ENCODE measurements around the gene OR5K2. TPM values are rescaled to one million over a fixed set of nuclear protein-coding genes. Genes with fewer than 3 reads are reported as not detected.

OR5K2 gene
- total RNA-seq, 1 donor from 2014 or later = not detected

DNA sequence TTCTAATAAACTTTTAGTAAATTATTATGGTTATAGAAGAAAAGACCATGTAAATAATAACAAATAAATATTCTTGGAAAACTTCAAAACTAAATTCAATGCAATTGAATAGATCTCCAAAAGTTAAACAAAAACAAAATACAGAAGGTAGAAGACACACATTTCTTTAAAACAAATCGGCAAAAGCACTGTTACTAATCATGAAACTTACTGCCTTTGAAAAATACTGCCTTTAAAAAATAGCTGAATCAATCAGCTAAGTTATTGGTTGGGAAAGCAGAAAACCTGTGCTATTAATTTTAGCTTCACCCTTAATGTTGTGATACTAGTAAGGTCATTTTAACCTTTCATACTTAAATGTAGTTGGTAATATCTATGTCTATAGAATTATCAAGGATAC is 37.3 kb downstream of the OR5K2 start:
- Histone ChIP-seq H3K27ac (no peak overlapping the region), H3F3A (ENCODE audit: low read depth) (no peaks in the 10 kb centered on the region), H3K79me2 (ENCODE audit: low read depth) (no peaks in the 10 kb centered on the region), H3K9me3 (ENCODE audit: low read depth) (no peaks in the 10 kb centered on the region), H3K27me3 (peaks cover 17% of the 10 kb centered on the region), H2AFZ (replicated peaks) (no peak overlapping the region), H3K4me3 (no peak overlapping the region), H3K9ac (no peak overlapping the region), H4K20me1 (ENCODE audit: low read depth) (no peaks in the 10 kb centered on the region), H3K4me1 (no peaks in the 10 kb centered on the region), H3K4me2 (no peak overlapping the region), H3K36me3 (no peaks in the 10 kb centered on the region)
- Mint-ChIP-seq H3K9me3 (no peaks in the 10 kb centered on the region), H3K27me3 (ENCODE audit: insufficient read depth, low read depth) (peaks cover 4% of the 10 kb centered on the region), H3K4me1 (no peaks in the 10 kb centered on the region), H3K4me3 (no peak overlapping the region), H3K36me3 (no peaks in the 10 kb centered on the region), H3K27ac (no peak overlapping the region)
- TF ChIP-seq EZH2 (IDR thresholded peaks at IDR 0.05) = no peak
- DNase-seq (ENCODE audit: low spot score) = no peak

DNA sequence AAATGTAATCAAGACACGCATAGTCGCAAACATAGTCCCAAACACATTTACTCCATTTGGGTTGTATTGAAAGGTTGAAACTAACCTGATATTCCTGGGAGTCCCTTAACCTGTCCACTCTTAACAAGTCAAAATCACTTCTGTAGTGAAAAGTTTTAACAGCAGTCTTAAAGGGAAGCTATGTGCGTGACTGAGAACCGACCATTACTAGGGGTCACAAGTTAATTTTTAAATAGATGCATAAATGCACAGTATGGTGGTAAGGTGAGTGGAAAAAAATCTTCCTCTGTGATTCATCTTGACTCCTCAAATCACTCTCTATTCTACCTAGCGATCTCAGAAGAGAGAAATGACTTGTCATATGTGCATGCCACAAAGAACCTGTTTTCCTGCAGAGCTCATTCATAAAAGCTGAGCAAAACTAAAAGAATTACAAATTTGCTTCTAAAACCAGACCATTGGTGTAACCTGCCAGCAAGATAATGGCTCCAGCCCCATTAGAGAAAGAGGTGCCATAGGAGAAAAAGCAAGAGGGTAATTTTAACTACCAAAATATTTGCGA is 39.1 kb downstream of the OR5K2 start:
- no peak overlapping the region for H3K27ac ChIP-seq
- no peak overlapping the region for H3K4me3 Mint-ChIP-seq
- no peaks in the 10 kb centered on the region for H3K36me3 Mint-ChIP-seq
- H3K9ac ChIP-seq = no peak overlapping the region
- TF ChIP-seq EZH2phosphoT487 (IDR thresholded peaks at IDR 0.05) (no peak), EZH2 (IDR thresholded peaks at IDR 0.05) (no peak)
- TF ChIP-seq, protein P1, sequence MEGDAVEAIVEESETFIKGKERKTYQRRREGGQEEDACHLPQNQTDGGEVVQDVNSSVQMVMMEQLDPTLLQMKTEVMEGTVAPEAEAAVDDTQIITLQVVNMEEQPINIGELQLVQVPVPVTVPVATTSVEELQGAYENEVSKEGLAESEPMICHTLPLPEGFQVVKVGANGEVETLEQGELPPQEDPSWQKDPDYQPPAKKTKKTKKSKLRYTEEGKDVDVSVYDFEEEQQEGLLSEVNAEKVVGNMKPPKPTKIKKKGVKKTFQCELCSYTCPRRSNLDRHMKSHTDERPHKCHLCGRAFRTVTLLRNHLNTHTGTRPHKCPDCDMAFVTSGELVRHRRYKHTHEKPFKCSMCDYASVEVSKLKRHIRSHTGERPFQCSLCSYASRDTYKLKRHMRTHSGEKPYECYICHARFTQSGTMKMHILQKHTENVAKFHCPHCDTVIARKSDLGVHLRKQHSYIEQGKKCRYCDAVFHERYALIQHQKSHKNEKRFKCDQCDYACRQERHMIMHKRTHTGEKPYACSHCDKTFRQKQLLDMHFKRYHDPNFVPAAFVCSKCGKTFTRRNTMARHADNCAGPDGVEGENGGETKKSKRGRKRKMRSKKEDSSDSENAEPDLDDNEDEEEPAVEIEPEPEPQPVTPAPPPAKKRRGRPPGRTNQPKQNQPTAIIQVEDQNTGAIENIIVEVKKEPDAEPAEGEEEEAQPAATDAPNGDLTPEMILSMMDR (IDR thresholded peaks at IDR 0.05) = no peak
- DNase-seq (ENCODE audit: low spot score) = no peak
- H3F3A ChIP-seq (ENCODE audit: low read depth) = no peaks in the 10 kb centered on the region
- H3K36me3 ChIP-seq = no peaks in the 10 kb centered on the region
- H3K9me3 Mint-ChIP-seq = no peaks in the 10 kb centered on the region
- no peaks in the 10 kb centered on the region for H3K27me3 ChIP-seq
- no peaks in the 10 kb centered on the region for H4K20me1 ChIP-seq (ENCODE audit: low read depth)
- no peaks in the 10 kb centered on the region for H3K4me1 Mint-ChIP-seq
- no peak overlapping the region for H3K27ac Mint-ChIP-seq
- H2AFZ ChIP-seq (replicated peaks) = no peak overlapping the region
- no peak overlapping the region for H3K4me3 ChIP-seq
- no peak overlapping the region for H3K4me2 ChIP-seq
- no peaks in the 10 kb centered on the region for H3K4me1 ChIP-seq
- no peaks in the 10 kb centered on the region for H3K9me3 ChIP-seq (ENCODE audit: low read depth)
- H3K27me3 Mint-ChIP-seq (ENCODE audit: insufficient read depth, low read depth) = peaks cover 4% of the 10 kb centered on the region
- no peaks in the 10 kb centered on the region for H3K79me2 ChIP-seq (ENCODE audit: low read depth)

GRCh38 chr3:98540346-98540745 is 42.9 kb downstream of the OR5K2 start:
- no peaks in the 10 kb centered on the region for H3K79me2 ChIP-seq (ENCODE audit: low read depth)
- Mint-ChIP-seq H3K27ac (no peak overlapping the region), H3K4me1 (no peaks in the 10 kb centered on the region), H3K27me3 (ENCODE audit: insufficient read depth, low read depth) (no peaks in the 10 kb centered on the region), H3K9me3 (no peaks in the 10 kb centered on the region), H3K4me3 (no peak overlapping the region), H3K36me3 (no peaks in the 10 kb centered on the region)
- TF ChIP-seq EZH2 (IDR thresholded peaks at IDR 0.05) = no peak
- no peak for TF ChIP-seq EZH2phosphoT487 (IDR thresholded peaks at IDR 0.05)
- TF ChIP-seq, protein P1 (IDR thresholded peaks at IDR 0.05) = no peak
- no peaks in the 10 kb centered on the region for H3K4me1 ChIP-seq
- no peaks in the 10 kb centered on the region for H3K27me3 ChIP-seq
- H3K9me3 ChIP-seq (ENCODE audit: low read depth) = no peaks in the 10 kb centered on the region
- H3K36me3 ChIP-seq = no peaks in the 10 kb centered on the region
- no peak overlapping the region for H3K27ac ChIP-seq
- no peak overlapping the region for H3K9ac ChIP-seq
- no peaks in the 10 kb centered on the region for H4K20me1 ChIP-seq (ENCODE audit: low read depth)
- H3K4me2 ChIP-seq = no peak overlapping the region
- H3F3A ChIP-seq (ENCODE audit: low read depth) = no peaks in the 10 kb centered on the region
- H2AFZ ChIP-seq (replicated peaks) = no peak overlapping the region
- no peak overlapping the region for H3K4me3 ChIP-seq
- DNase-seq (ENCODE audit: low spot score) = no peak

DNA sequence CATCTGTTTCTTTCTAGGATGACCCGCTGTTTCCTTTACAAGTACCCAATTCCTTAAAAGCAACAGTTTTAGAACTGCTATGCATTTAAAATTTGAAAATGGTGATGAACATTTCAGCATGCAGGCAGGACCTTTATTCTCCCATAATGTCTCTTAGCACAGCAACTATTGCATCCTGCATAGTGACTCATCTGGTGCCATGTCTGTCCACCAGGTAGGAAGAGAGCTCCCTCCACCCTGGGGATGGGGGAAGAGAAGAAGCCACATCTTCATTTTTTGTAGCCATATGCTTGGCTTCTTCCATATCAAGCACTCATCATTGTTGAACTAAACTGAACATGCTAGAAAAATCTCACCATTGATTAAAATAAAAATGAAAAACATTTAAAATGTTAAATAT is 44.2 kb downstream of the OR5K2 start:
- H3K36me3 Mint-ChIP-seq = no peaks in the 10 kb centered on the region
- H2AFZ ChIP-seq (replicated peaks) = no peak overlapping the region
- H3K4me3 ChIP-seq = no peak overlapping the region
- no peak overlapping the region for H3K4me2 ChIP-seq
- DNase-seq (ENCODE audit: low spot score) = no peak
- no peaks in the 10 kb centered on the region for H3K4me1 ChIP-seq
- no peak overlapping the region for H3K4me3 Mint-ChIP-seq
- no peaks in the 10 kb centered on the region for H3F3A ChIP-seq (ENCODE audit: low read depth)
- H3K27me3 Mint-ChIP-seq (ENCODE audit: insufficient read depth, low read depth) = no peaks in the 10 kb centered on the region
- H3K9me3 Mint-ChIP-seq = no peaks in the 10 kb centered on the region
- H3K4me1 Mint-ChIP-seq = no peaks in the 10 kb centered on the region
- H3K27me3 ChIP-seq = no peaks in the 10 kb centered on the region
- H3K27ac ChIP-seq = no peak overlapping the region
- H3K36me3 ChIP-seq = no peaks in the 10 kb centered on the region
- no peak overlapping the region for H3K27ac Mint-ChIP-seq
- TF ChIP-seq, protein P1 (IDR thresholded peaks at IDR 0.05) = no peak
- no peak for TF ChIP-seq EZH2phosphoT487 (IDR thresholded peaks at IDR 0.05)
- no peak for TF ChIP-seq EZH2 (IDR thresholded peaks at IDR 0.05)
- H4K20me1 ChIP-seq (ENCODE audit: low read depth) = no peaks in the 10 kb centered on the region
- H3K9me3 ChIP-seq (ENCODE audit: low read depth) = no peaks in the 10 kb centered on the region
- H3K79me2 ChIP-seq (ENCODE audit: low read depth) = no peaks in the 10 kb centered on the region
- H3K9ac ChIP-seq = no peak overlapping the region

Measured in neural progenitor cell (in vitro differentiated cells).